Measurements from ENCODE around the gene COL23A1.

COL23A1 gene

DNA sequence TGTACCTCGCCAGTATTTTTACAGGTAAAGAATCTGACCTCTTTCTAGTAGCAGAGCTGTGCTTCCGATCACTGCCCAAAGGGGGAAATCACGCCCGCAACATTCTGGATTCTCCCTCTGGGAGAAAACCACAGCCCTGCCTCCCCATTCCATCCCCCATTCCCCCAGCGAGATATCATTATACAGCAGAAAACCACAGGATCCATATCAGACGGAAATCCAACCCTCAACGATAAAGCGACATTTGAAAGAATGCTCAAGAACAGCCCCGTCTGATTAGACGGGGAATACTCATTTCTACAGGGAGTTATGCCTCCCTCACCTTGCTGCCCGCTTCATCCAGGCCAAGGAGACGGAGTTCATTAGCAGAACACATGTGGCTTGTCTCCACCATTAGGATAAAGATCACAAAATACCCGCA is 172.8 kb downstream of the COL23A1 start:
- no peak for DNase-seq

GRCh38 chr5:178416919-178417318 is 173.3 kb downstream of the COL23A1 start:
- no peak for DNase-seq

- no peak for DNase-seq
Observed at GRCh38 chr5:178416206-178416882, 173.8 kb downstream of the COL23A1 start.

GRCh38 chr5:178415353-178415752 is 174.8 kb downstream of the COL23A1 start:
- DNase-seq = no peak

GRCh38 chr5:178413988-178414387 is 176.2 kb downstream of the COL23A1 start:
- no peak for DNase-seq

- no peak for DNase-seq
Observed at GRCh38 chr5:178411083-178411482, 179.1 kb downstream of the COL23A1 start.

DNA sequence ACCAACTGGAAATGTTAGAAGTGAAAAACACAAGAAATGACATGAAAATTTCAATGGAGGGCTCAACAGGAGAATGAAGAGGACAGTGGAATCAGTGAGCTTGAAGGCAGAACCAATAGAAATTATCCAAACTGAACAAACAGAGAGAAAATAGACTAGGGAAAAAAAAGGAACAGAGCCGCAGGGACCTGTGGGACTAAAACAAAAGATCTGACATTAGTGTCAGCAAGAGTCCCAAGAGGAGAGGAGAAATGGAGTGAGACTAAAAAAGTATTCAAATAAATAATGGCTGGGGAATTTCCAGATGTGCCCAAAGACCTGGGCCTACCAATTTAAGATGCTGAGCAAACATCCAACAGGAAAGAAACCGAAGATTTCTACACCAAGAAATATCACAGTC is 182.5 kb downstream of the COL23A1 start:
- no peak for DNase-seq

DNA sequence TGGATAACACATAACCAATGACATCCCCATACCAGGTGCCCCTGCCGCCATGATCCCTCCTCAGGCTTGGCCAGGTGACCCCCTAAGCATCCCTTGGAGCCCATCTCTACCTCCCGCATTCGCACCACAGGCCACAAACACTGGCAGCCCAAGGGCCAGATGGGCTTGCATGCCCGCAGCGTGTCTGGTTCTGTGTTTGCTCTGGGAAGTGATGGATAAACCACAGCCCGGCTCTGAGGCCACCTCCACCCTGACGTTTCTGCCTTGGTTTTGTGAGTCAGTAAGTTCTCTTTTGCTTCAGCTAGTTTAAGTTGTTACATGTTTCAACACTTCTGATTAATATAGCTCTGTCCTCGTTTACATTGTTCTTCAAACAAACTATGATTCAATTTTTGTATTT is 185.2 kb downstream of the COL23A1 start:
- no peak for DNase-seq

GRCh38 chr5:178403956-178404600 is 186.1 kb downstream of the COL23A1 start:
- DNase-seq = no peak

DNA sequence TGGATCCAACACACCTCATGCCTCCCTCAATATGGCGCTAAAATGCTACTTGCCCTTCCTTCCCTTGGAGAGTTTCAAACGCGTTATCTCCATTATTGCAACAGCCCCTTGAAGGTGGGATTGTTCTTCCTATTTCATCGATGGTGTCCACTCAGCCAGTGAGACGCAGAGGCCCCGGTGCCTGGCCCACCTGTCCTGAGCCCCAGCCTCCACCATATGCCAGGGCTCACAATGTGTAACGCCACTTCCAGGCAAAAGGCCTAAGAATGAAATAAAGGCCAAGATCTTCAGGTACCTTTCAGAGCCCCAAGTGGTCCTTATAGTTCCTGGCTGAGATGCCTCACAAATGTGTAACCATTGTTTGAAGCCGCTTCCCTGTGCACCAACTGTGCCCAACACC is 186.8 kb downstream of the COL23A1 start:
- no peak for DNase-seq

DNA sequence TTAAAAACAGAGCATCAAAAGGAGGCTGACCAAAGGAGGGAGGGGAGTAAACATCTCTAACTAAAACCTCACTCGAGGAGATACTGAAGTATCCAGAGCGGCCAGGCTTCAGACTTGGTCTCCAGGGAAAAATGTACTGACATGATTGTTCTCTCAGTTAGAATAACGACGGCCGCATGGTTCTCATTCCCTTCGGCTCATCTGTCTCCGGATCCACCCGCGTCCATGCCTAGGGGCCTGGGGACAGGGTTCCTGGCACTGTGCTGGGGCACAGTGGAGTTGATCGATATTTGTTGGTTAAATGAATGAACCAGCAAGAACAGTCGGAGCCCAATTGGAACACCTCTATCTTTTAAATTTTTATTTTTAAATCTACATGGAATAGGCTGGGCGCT is 190.5 kb downstream of the COL23A1 start:
- no peak for DNase-seq

- no peak for DNase-seq
Observed at GRCh38 chr5:178398901-178399700, 191.1 kb downstream of the COL23A1 start.

DNA sequence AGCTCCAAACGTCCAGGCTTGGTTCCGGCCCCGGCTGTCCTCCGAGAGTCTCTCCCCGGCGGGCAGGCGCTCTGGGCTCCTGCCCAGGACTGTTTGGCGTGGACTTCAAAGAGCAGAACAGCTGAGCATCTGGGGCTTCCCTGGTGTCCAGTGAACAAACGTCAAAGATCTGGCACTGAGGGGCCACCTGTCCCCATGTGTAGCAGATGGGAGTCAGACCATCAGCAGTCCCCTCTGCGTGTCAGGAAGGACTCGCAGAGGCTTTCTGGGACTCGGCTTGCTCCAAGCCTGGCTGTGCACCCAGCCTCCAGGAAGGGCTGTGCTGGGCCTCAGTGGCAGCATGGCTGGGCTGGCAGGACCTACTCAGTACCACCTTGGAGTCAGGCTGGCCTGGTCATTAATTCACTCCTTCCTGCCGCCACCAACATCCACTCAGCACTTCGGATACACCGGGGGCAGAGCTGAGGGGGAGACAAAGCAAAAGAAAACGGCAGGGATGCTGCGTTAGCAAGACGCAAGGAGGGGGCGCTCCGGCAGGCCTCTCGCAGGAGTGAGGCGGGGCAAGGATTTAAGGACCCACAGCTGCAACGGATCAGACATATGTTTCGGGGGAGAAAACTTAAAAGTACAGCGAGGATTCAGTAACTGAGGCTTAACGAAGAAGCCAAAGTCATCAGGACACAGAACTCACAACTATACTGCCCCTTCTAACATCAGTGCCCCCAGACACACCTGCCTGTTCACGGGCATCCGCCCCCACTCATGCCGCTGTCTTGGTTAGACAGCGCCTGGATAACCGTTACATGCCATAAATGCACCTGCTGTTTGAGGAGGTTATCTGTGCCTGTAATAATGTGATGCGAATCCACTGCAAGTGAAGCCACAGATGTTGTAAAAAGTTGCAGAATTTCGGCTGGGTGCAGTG is 193.1 kb downstream of the COL23A1 start:
- no peak for DNase-seq

DNA sequence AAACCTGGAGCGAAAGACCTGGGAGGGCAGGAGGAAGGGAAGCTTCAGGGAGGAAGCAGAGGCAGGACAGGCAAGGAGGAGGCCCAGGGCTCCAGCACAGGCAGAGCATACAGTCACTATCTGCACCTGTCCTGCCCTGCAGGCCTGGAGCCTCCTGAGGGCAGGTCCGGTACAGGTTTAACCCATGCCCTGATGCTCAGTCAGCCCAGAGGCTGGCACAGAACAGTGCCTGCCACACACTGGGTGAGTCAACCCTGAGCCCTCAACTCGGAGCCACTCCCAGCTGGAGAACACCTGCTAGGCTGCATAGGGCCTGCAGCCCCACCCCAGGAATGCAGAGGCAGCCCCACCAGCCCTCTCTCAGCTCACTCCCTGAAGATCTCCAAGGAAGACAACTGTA is 196.1 kb downstream of the COL23A1 start:
- DNase-seq = no peak

- DNase-seq = no peak
Observed at GRCh38 chr5:178392931-178393394, 197.2 kb downstream of the COL23A1 start.

- no peak for DNase-seq
Observed at GRCh38 chr5:178392386-178392785, 197.8 kb downstream of the COL23A1 start.

GRCh38 chr5:178391480-178391879 is 198.7 kb downstream of the COL23A1 start:
- no peak for DNase-seq

DNA sequence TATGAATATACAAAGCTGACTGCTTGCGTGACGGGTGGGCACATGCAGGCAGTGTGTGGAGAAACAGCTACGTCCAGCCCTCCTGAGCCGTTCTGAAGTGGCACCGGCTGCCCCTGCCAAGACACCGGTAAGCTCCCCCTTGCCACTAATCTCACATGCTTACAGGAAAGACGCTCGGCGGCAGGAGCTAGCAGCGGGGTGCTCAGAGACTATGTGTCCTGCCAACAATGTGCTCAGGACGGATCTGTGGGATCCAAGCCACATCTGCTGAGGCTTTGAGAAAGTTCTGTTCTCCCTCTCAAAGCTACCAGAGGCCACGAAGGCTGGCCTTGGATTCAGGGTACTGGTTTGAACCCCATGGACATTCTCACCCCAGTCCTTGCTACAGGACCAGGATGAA is 200.4 kb downstream of the COL23A1 start:
- no peak for DNase-seq

DNA sequence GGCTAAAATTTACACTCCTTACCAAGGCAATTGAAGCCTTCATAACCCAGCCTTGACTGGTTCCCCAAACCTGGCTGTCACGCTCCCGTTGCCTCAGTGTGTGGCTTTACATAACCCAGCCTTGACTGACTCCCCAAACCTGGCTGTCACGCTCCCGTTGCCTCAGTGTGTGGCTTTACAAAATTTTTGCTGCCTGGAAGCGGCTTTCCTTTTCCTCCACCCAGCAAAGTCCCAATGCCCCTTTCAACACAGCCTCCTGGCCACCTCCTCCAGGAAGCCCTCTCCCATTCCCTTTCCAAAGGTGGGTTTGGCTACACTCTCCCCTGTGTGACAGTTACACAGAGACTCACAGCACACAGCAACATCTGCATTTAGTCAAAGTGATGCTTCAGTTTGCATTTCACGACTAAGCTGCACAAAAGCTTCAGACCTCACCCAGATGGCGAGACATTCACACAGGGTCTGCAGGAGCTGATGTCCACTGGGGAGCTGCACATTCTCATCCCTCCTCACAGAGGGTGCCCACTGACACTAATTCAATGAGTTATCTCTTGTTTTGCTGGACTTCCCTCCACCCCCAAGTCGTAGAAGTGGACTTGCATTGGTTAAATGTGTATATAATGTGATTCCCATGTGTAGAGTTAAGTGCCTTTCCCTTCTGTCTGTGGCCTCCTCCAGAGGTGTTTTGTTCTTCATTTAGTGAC is 201.0 kb downstream of the COL23A1 start:
- DNase-seq = no peak

DNA sequence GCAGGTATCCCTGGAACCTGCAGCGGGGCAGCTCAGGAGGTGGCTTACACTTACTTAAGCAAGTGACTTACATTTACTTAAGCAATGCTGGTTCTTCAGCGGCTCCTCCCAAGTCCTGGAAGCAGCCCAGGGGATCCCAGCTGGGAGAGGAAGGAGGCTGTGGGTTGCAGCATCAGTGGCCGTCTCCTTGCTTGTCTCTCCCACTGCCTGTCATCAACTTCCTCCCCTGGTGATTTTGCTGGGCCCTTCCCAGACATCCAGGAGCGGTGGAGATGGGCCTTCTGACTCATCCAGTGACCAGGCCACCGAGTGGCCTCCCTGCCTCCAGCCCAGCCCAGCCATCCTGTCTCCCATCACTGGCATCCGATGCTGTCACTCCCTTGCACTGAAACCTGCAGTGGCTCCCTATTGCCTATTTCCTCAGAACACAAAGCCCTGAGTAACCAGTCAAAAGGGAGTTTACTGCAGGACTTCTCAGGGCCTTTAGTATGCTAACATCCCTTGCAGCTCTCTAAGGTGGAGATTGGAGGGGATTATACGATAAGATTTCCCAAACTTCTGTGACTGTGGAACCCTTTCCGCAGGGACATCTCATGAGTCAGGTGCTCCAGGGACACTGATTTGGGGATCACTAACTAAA is 201.7 kb downstream of the COL23A1 start:
- no peak for DNase-seq

DNA sequence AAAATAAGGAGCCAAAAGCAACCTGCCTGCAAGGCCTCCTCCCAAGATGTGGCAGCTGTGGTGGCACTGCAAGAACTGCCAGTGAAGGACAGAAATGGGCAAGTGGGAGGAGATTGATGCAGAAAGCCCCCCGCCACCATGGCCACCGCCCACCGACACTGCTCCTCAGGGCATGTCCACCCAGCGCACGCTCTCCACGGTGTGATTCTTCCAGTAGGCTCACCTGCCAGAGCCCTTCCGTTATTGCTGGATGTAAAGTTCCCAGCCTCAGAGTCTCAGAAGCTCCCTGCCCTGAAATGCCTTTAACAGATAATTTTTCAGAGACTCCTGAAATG is 202.4 kb downstream of the COL23A1 start:
- DNase-seq = no peak
